HG03521 (cell line): ENCODE results near the gene SUSD6.

ENCODE experiments used
- ATAC-seq: cut with Tn5 transposase; IDR thresholded peaks from one replicate; pipeline ENCODE4 v1.9.1; 2021; ENCODE audit warnings: mild to moderate bottlenecking, moderate library complexity; ENCODE audit not compliant: unreplicated experiment

The SUSD6 gene

DNA sequence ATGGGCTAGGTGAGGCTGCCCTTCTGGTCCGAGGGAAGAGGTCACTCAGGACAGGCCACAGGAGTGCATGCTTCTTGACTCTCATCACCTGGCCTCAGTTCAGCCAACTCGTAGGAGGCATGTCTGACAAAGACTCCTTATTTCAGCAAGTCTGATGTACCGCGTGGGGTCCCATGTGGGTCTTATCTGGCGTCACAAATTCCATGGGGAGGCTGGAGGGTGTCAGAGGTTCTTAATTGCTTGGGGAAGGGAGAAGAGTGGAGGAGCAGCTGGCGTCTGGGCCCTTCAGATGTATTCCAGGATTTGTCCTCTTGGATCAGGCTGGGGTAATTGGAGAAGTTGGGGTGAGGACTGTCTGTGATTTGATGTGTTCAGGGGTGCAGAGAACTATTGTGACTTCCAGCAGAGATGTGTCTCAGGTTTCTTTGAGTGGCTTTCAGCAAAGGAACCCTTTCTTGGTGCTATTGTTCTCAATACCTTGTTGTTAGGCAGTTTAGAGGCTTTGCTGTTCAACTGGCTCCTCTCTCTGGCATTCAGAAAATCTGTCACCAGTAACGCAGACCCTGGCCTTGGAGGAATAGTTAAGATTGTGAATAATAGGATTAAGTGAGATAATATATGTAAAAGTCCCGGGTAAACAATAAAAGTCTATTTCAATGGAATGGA is 60.1 kb downstream of the SUSD6 start:
- no peak for ATAC-seq

DNA sequence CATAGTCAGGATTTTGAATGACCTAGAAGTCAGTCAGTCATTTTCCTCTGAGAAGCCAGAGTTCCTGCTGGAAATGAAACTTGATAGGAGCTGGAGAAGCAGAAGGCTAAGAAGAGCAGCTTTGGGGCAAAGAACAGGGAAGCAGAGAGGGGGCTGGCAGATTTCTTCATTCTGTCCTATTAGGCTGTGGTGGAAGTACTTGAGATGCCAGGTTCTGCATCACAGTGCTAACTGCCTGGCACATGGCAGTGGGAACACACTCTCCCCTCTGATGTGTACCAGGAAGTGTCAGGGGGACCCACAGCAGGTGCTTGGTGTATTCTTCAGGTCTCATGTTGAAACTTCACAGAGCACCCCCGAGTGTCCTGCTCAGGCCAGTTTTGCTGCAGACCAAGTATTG is 61.0 kb downstream of the SUSD6 start:
- no peak for ATAC-seq

DNA sequence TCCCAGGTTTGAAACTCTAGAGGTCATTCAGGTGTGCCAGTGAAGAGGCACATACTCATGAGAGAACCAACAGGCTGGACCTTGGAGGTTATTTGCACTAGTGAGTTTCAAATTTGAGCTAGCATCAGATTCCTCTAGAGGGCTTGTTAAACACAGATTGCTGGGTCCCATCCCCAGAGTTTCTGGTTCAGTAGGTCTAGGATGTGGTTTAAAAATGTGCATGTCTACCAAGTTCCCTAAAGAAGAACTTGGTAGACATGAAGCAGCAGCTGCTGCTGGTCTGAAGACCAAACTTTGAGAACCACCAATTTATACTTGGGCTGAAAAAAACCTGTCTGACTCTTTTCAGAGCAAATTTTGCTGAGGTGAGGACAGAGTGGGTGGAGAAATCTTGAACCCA is 61.7 kb downstream of the SUSD6 start:
- ATAC-seq = peak; percentile 44

DNA sequence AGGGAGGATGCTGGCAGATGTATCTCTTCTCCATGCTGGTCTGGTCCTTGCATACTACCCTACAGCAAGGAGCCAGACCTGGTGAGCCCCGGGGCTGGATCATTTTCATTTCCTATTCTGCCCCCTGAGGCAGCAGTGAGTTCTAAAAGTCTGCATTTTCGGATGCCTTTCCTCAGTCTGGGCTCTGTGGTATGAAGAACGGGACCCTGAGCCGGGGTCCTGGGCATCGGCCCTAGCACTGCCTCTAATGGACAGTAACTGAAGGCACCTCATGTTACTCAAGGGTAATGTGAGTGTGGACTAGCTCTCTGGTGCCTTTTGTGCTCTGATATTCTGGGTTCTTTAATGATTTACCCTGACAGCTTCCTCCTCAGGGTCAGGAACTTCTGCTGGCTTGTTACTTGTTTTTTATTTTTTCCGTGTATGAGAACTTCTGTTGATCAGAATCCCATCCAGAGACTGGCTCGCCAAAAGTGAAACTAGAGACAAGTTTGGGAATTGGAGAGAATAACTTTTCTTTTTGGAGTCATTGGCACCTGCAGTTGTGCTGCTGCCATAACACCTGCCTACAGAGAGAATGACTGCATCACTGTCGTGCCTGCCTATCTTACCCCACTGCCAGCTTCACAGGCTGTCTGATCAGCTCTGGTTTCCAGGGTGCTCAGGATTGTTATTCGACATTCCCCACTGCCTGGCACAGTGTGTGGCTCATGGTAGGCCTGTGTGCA is 62.3 kb downstream of the SUSD6 start:
- ATAC-seq = peak; percentile 26

DNA sequence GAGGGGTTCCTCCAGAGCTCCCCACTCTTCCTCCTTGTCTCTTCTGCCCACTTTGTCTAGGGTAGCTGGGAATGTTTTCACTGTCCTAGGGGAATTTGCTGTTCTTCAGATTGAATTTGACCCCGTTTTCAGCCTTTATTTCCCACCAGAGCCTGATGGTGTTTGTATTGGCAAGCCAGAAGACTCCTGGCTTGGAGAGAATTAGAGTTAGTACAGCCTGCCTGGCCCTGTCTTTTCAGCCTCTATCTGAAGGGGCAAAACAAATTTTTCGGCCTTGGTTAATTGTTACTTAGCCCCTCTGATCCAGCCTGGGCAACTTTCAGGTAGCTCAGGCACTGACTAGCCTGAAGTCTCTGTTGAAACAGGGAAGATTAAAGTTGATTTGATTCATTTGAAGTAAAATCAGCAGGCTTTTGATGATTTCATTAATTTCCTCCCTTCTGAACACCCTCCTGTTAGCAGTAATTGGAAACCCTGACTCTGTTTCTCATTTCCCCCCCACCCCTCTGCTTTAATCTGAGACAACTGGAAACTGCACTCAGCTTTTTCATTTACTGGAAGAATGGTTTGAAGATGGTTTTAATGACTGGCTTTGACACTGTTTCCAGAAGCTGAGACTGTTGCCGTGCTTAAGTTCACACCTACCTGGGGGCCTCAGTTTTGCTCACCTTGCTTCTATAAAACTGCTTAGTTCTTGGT is 63.3 kb downstream of the SUSD6 start:
- ATAC-seq = no peak

DNA sequence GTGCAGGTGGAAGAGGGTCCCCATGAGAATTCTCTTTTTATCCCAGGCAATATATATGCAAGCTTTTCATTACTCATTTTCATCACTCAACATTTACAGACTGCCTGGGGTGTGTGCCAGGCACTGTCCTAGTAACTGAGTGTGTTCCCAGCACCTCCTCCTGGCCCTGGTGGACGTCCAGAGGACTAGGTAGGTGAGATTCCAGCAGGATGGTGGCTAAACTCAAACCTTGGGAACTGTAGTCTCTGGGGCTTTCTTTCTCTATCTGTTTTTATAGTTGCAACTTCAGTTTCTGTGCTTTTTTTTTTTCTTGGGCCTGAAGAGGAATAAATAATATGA is 63.8 kb downstream of the SUSD6 start:
- ATAC-seq = no peak

DNA sequence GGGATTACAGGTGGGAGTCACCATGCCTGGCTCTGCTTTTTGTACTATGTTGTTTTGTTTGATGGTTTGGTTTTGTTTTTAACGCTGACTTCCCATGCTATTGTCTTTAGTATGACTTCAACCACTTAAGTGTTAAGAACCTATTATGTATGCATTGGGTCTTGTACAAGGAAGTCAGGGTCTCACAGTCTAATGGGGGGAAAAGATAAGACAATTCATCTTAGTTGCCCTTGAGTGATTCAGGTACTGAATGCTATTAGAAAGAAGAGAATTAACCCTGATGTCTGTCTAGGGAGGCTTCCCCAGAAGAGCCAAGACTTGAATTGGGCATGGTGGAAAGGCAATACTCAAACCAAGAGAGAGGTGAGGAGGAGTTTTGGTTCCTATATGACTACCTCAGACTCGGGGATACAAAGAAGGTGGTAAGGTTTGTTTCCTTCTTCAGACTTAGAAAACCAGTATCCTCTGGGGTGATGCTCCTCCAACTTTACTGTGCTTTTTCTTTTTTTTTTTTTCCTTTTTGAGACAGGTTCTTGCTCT is 64.6 kb downstream of the SUSD6 start:
- peak; percentile 53 for ATAC-seq

DNA sequence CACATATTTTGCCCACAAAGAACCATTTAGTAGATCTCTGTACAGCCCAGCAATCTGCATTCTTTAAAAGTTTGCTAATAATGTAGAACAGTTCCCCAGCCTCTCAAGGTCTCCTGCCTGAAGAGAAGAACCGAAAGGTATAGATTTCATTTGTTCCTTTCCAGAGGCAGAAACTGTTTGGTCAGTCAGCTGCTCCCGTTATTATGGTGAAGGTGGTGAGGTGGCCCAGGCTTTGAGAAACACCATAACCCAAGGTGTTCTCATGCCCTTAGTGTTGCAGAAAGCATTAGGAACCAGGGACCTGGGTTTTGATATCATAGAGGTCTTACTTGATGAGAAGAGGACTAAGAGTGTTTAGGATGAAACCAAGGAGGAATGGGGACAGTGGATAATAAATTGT is 65.3 kb downstream of the SUSD6 start:
- ATAC-seq = no peak

DNA sequence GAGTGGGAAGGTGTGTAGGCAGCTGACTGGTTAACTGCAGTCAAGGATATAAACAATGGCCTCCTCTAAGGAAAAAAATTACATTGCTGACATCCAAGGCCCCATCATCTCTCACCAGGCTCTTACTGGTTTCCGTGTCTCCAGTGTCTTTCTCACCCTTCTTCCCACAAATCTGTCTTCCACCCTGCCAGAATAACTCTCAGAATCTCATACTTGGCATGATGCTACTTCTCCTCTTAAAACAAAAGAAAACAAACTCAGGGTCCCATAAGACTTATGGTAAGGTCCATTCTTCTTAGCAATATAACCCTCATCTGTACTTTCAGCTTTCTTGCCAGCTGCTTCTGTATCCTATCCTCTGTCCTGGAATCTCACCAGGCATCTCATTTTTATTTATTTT is 68.9 kb downstream of the SUSD6 start:
- ATAC-seq = no peak

DNA sequence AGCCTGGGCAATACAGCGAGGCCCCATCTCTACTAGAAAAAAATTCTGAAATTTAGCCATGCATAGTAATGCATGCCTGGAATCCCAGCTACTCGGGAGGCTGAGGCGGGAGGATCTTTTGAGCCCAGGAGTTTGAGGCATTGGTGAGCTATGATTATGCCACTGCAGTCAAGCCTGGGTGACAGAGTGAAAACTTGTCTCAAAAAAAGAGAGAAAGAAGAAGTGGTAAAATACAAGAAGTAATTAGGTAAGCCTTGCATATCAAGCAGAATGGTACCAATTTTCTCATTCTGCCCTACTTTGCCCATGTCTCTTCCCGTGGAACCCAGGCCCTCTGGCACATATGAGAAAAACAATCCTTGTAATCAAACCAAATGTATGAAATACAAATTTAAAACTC is 70.7 kb downstream of the SUSD6 start:
- ATAC-seq = no peak

DNA sequence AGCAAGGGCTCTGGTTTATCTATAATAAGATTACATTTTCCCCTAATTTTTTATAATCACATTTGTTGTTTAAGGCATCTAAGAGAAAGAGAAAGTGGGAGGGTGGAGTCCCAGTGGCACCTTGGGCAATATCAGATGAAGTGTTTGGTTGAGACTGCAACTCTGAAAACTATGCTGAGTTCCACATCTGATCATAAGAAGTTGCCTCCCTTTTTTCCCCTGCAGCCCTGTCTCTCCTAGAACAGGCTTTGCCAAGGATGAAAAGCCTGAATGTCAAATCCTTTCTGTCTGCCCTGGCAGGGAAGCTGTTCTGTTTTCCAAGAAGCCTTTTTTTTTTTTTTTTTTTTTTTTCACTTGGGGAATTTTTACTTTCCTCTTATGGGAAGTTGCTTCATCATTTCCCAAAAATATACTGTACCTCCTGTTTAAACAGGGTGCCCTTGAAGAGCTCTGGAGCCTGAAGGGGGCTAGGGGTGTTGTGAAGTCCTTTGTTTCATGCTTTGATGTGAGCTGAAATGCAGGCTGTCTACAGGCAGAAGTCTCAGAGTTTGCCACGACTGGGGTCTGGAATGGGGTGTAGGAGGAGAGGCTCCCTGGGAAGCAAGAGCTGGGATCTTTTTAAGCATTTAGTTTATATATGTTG is 71.3 kb downstream of the SUSD6 start:
- ATAC-seq = no peak

DNA sequence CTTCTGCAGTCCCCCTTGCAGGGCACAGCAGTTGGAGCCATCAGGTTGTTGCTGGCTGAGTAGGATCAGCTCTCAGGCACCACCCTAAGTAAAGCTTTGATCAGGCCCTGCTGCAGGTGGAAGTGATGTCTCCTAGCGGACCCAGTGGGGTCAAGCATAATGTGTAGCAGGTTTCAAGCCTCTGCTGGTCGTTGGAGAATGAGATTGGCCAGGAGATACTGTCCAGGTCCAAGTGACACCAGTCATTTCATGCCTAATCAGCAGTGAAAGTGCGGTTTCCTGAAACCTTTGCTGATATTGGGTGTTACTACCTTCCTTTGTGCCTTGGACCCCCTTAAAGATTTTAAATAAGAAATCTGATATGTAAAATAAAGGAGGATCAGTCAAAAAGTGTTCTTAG is 72.6 kb downstream of the SUSD6 start:
- no peak for ATAC-seq

DNA sequence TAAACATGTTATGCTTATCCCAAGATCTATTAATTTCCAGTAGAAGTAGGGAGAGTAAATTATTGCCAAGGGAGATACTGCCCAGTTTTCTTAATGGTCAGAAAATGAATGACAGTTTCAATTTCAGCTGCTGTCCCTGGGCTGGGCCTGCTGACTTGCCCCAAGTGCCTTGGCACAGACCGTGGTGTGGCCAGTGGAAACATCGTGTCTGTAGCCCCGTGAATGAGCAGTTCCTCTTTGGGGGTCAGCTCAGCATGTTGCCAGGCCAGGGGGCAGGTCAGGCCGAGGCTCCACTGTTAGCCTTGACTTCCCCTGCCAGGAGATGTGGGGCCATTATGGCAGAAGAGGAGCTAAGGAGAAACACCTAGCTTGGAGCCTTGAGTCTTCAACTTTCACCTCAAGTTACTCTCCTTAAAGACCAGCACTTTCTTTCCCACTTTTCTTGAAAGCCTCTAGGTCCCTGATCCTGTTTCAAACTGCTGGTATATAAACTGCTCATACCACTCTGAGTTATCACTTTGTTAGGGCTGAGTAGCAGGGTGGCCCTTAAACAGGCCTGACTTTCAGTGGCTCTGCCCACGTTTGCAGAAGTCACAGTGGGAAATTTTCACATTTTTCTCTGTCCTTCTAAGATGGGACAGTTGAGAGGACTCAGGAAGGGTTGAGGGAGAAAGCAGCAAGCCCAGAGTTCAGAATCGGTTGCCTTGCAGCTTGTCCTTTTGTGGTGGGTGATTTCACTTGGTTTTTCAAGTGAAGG is 73.2 kb downstream of the SUSD6 start:
- ATAC-seq = no peak

DNA sequence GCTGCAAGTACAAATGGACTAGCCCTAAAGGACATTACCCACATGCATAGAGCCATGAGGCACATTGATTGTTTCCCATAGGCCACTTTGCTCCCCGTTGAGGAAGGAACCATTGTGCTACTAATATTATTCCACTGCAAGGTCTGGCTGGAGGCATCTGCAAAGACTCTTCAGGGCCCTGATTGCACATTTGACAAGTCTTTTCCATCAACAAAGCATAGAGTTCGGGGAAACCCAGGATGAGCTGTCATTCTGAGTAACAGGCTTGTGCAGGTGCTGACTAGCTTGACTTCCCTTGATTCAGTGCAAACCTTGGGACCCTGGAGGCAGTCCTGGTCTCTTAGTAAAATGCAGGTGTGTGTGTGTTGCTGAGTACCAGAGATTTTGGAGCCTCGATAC is 73.8 kb downstream of the SUSD6 start:
- ATAC-seq = no peak

DNA sequence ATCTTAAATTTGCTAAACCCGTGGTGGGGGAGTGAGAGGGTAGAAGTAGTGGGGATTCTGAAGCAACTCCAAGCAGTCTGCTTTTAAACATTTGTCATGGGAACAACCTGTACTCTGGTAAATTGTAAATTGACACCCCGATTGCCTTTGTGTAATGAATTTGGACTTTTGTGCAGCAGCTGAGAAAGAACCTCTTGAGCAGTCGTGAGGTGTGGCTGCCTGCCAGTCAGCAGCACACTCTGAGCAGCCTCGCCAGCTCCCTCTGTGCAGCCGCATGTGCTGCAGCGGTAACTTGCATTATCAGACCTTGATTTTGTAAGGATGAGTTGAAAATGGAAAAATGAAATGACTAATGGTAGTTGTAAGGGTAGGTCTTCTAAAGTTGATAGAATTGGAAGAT is 74.3 kb downstream of the SUSD6 start:
- ATAC-seq = no peak

DNA sequence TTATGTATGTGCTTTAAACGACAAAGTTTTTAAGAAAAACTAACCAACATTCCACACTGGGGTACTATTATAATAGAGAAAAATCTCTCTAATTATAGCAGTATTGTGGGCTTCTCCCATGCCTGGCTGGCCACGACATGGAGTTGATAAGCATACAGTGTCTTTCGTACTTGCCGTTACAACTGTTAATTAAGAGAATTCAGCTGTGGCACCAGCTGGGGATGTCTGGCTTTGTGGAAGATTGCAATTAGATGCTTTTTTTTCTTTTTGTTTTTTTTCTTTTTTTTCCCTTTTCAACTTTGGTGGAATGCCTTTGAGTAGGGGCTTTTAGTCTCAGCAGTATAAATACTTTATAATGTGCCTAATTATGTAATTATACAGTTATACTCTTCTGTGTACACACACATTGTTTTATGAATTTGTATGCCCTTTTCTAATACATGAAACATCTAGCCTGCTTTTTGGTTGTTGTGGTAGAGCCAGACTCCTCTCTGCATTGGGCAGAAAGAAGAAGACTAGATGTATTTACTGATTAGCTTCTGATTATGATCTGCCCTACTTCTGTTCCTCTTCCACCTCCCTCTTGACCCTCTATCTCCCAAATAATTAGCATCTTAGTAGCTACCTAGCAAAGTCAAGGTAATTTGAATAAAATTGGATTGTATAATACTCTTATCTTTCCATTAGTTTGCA is 76.4 kb downstream of the SUSD6 start:
- no peak for ATAC-seq

DNA sequence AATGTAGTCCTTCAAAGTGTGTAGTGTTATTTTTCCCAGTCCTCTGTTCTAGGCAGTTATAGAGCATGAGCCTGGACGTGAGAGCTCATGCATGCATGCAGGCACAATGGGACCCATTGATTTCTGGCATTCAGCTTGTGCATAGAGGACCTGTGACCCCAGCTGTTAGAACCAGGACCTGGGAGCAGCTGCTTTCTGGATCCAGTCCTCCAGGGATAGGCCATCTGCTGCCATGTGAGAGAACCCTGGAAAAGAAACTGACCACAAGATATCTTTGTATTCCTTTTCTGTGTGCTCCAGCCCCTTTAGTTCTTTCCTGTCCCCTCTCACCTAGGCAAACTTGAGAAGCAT is 76.9 kb downstream of the SUSD6 start:
- ATAC-seq = no peak

DNA sequence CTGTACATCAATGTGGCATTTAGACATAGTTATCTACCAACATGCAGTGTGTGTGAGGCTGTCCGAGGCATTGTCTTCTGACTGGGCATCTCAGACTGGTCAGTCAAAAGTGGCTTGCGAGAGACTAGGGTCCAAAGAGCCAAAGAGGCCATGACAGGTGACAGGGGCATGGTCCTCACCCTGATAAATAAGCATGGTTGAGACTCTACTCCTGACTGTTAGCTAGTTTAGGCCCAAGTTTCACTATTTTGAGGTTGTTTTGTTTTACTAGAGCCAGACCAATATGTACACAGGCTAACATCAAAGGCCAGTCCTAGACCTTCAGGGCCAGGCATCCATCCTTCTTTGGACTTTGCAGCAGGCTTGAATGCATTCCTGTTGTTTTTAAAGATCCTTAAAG is 78.6 kb downstream of the SUSD6 start:
- no peak for ATAC-seq

DNA sequence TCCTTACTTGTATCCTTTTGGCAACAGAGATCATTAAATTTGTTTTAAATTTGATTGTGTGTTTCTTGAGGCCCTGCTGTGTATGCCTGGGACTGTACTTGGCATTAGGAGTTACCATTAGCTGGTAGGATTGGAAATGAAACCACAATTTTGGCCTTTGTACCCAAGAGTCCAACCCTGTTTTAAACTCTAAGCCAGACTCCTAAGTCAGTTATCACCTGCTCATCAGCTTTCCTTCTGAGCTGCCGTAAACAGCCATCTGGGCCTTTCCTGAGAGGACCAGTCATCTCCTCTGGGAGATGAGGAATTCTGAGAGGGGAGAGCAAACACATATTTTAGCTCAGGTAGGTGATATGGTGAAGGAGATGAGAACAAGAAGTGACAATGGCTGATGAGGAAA is 81.2 kb downstream of the SUSD6 start:
- ATAC-seq = no peak

DNA sequence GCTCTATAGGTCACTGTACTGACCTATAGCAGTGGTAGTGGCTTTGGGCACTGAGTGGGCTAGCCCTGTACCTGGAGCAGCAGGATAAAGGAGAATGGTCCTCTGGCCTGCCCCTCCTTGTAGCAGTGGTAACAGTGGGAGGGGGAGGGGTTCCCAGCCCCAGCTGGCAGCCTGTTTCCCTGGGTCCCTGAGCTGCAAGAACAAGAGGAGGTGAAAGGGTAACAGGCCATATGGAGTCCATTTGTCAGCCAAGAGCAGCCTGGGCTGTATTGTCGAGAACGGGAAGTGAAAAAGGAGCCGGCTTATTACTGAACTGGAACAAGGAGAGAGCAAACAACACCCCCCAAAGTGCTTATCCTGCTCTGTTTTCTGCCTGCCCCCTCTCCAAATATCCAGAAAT is 81.7 kb downstream of the SUSD6 start:
- ATAC-seq = no peak
